HepG2 (cell line): ENCODE results near the gene MBD4. TPM values are rescaled to one million over a fixed set of nuclear protein-coding genes. Genes with fewer than 3 reads are reported as not detected.
A peak's percentile ranks its signal among the peaks of the same experiment; 100 is the strongest.

ENCODE experiments used
- ATAC-seq: fragments of 200-7000 bp; cut with Tn5 transposase; 3 replicates; pipeline ENCODE4 v1.9.1; 2020; ENCODE audit warnings: mild to moderate bottlenecking, moderate library complexity
- BruUV-seq: library from RNA; stranded (reverse); fragments of 400-500 nt; replicated peaks from 2 replicates; lab custom pipeline; 2021; lab: Mats Ljungman, UMichigan
- CTCF ChIA-PET: fragments of 300-600 bp; formaldehyde crosslinking; extraction: SDS; loops from one replicate; lab custom pipeline; 2021; ENCODE audit warnings: low total read pairs, inconsistent platforms, low intra/inter-chr PET ratio; lab: Yijun Ruan, JAX
- POLR2A ChIA-PET: fragments of 350-600 bp; sonication (Branson Sonifier 250); formaldehyde crosslinking; loops from one replicate; lab custom pipeline; 2020; ENCODE audit warnings: antibody characterized with exemption, inconsistent platforms; lab: Yijun Ruan, JAX
- DNase-seq: peaks from one replicate; pipeline ENCODE4 v3.0.0-alpha.2; 2015; ENCODE audit warnings: low spot score
- FAIRE-seq: peaks from 3 replicates; lab custom pipeline; 2011; peaks lifted over from hg19 to GRCh38; lab: Jason Lieb, UNC
- H2AFZ ChIP-seq: one replicate; pipeline ENCODE4 v1.6.1; 2011; ENCODE audit warnings: low read length, inconsistent platforms
- H3K27ac ChIP-seq: fragments of 300-600 bp; 3 replicates; pipeline ENCODE4 v1.8.0; 2011; ENCODE audit warnings: mixed run types, mild to moderate bottlenecking, mixed read lengths, low read length, inconsistent platforms; ENCODE audit not compliant: insufficient read depth; ENCODE audit errors: extremely low read length
- H3K27me3 ChIP-seq, 2 experiments: fragments of 200-600 bp in 1 of 2; 2 replicates in 1 of 2; 3 replicates in 1 of 2; pipeline versions ENCODE4 v1.6.0 to v1.8.0; 2011; ENCODE audit warnings: low read length in 2 of 2, mild to moderate bottlenecking in 2 of 2, moderate library complexity in 2 of 2, inconsistent platforms in 1 of 2; ENCODE audit not compliant: insufficient read depth in 2 of 2, control insufficient read depth in 1 of 2
- H3K36me3 ChIP-seq, 2 experiments: fragments of 200-600 bp in 1 of 2; replicated peaks in 1 of 2; 2 replicates in 1 of 2; 3 replicates in 1 of 2; pipeline versions ENCODE4 v1.5.1 to v1.8.0; 2011; ENCODE audit warnings: low read length in 2 of 2, inconsistent platforms in 1 of 2; ENCODE audit not compliant: insufficient read depth in 2 of 2, control insufficient read depth in 1 of 2
- H3K4me1 ChIP-seq: 2 replicates; pipeline ENCODE4 v1.5.1; 2012; ENCODE audit warnings: low read length, inconsistent platforms; ENCODE audit not compliant: insufficient read depth
- H3K4me2 ChIP-seq: 2 replicates; pipeline ENCODE4 v1.6.0; 2011; ENCODE audit warnings: low read depth, low read length, inconsistent platforms
- H3K4me3 ChIP-seq, 3 experiments: fragments of 200-600 bp in 1 of 3; sonication (generic), shearing (Covaris generic) in 1 of 3; replicated peaks in 1 of 3; 2 replicates each; pipeline ENCODE4 v1.5.1; 2011 to 2016; ENCODE audit warnings: low read length in 3 of 3, inconsistent platforms in 2 of 3, low read depth in 2 of 3, mild to moderate bottlenecking in 2 of 3, control low read depth in 1 of 3, mixed read lengths in 1 of 3; ENCODE audit not compliant: insufficient read depth in 1 of 3
- H3K79me2 ChIP-seq: one replicate; pipeline ENCODE4 v1.6.1; 2011; ENCODE audit warnings: low read length, inconsistent platforms; ENCODE audit not compliant: insufficient read depth
- H3K9ac ChIP-seq: 2 replicates; pipeline ENCODE4 v1.6.0; 2011; ENCODE audit warnings: mild to moderate bottlenecking, low read depth, low read length, inconsistent platforms; ENCODE audit not compliant: insufficient read depth
- H3K9me3 ChIP-seq: 2 replicates; pipeline ENCODE4 v1.5.1; 2012; ENCODE audit warnings: mild to moderate bottlenecking, low read length
- H4K20me1 ChIP-seq: 2 replicates; pipeline ENCODE4 v1.6.0; 2011; ENCODE audit warnings: inconsistent platforms, mild to moderate bottlenecking, low read length, moderate library complexity; ENCODE audit not compliant: insufficient read depth
- GATAD2A ChIP-seq: IDR thresholded peaks from 2 replicates; pipeline ENCODE4 v1.6.1; 2016
- HDAC2 ChIP-seq: sonication (generic); formaldehyde crosslinking; IDR thresholded peaks from 2 replicates; pipeline ENCODE4 v1.4.0; 2020; ENCODE audit warnings: missing genetic modification reagents
- KLF9 ChIP-seq: IDR thresholded peaks from 2 replicates; pipeline ENCODE4 v1.6.1; 2016; ENCODE audit warnings: low read depth
- MED13 ChIP-seq: sonication (generic); formaldehyde crosslinking; IDR thresholded peaks from 2 replicates; pipeline ENCODE4 v1.5.0; 2020; ENCODE audit warnings: missing genetic modification reagents
- MIXL1 ChIP-seq: IDR thresholded peaks from 2 replicates; pipeline ENCODE4 v1.6.1; 2016
- NCOR1 ChIP-seq: fragments of 200-600 bp; sonication (generic); IDR thresholded peaks from 2 replicates; pipeline ENCODE4 v1.7.0; 2017; ENCODE audit warnings: antibody characterized with exemption, low read length, borderline replicate concordance
- PATZ1 ChIP-seq: sonication (generic); formaldehyde crosslinking; IDR thresholded peaks from 2 replicates; pipeline ENCODE4 v1.4.0; 2020; ENCODE audit warnings: missing genetic modification reagents
- PPARG ChIP-seq: conservative IDR thresholded peaks from 2 replicates; pipeline ENCODE4 v1.6.1; 2016; ENCODE audit warnings: missing biosample characterization, missing genetic modification reagents
- SOX13 ChIP-seq, 3 experiments: fragments of 450-650 bp in 1 of 3; sonication (generic) in 1 of 3; formaldehyde crosslinking in 1 of 3; IDR thresholded peaks in 2 of 3; conservative IDR thresholded peaks in 1 of 3; 2 replicates each; pipeline versions ENCODE4 v1.5.0 to v1.6.1; 2016 to 2020; ENCODE audit warnings: antibody characterized with exemption in 1 of 3, mild to moderate bottlenecking in 1 of 3, missing compliant biosample characterization in 1 of 3, missing genetic modification reagents in 1 of 3, moderate library complexity in 1 of 3
- ZFYVE20 ChIP-seq: sonication (generic); formaldehyde crosslinking; IDR thresholded peaks from 2 replicates; pipeline ENCODE4 v1.8.0; 2023; ENCODE audit warnings: low read depth, mild to moderate bottlenecking, moderate library complexity, missing genetic modification reagents, borderline replicate concordance
- ZNF143 ChIP-seq: sonication (generic); formaldehyde crosslinking; IDR thresholded peaks from 2 replicates; pipeline ENCODE4 v1.4.0; 2020; ENCODE audit warnings: missing genetic modification reagents
- ZNF460 ChIP-seq: sonication (generic); formaldehyde crosslinking; IDR thresholded peaks from 2 replicates; pipeline ENCODE4 v1.5.1; 2020; ENCODE audit warnings: missing genetic modification reagents, mild to moderate bottlenecking, borderline replicate concordance
- ZNF761 ChIP-seq: sonication (generic); formaldehyde crosslinking; conservative IDR thresholded peaks from 2 replicates; pipeline ENCODE4 v1.4.0; 2020; ENCODE audit warnings: mild to moderate bottlenecking, missing genetic modification reagents
- WGBS: methylation state at CpG from one replicate; pipeline ENCODE4 v1.1.6; 2017; ENCODE audit warnings: low lambda C conversion rate; 5-methylcytosine and 5-hydroxymethylcytosine counted together
- in situ Hi-C: cut with HindIII; loops from 2 replicates; pipeline ENCODE4 v1.10.0; 2017; ENCODE audit warnings: low pct_unique_long_range_greater_than_20kb; ENCODE audit not compliant: extremely low pct_ligation_motif_present
- intact Hi-C: fragments of 100-400 bp; cut with micrococcal nuclease; formaldehyde crosslinking; loops from one replicate; pipeline ENCODE4 v1.10.0; 2022; ENCODE audit not compliant: unreplicated experiment
- polyA plus RNA-seq, 8 experiments: library from polyadenylated mRNA; depleted of rRNA in 3 of 8; stranded (reverse) in 7 of 8; unstranded in 1 of 8; fragments of >200 nt; fragmentation: Illumina TruSeq in 4 of 8; extraction: Trizol in 4 of 8; gene quantifications; 2 replicates each; pipeline versions ENCODE4 v1.2.1 to v1.2.3, GENCODE V29; 2011 to 2016; ENCODE audit warnings: low read depth in 4 of 8, missing spikeins in 1 of 8, mixed read lengths in 1 of 8; ENCODE audit not compliant: insufficient read depth in 1 of 8
- total RNA-seq, 5 experiments: library from RNA; depleted of rRNA; stranded (reverse); fragments of >200 nt; fragmentation: Illumina TruSeq; extraction: Trizol; gene quantifications; 2 replicates each; pipeline ENCODE4 v1.2.3, GENCODE V29; 2016; ENCODE audit warnings: low read depth in 1 of 5

The MBD4 gene
- total and polyA plus RNA-seq, 2 of the 13 experiments (the other 11 are each of a cell fraction or from before 2014, with no cell fraction given) = 14.9 to 25.3 TPM

DNA sequence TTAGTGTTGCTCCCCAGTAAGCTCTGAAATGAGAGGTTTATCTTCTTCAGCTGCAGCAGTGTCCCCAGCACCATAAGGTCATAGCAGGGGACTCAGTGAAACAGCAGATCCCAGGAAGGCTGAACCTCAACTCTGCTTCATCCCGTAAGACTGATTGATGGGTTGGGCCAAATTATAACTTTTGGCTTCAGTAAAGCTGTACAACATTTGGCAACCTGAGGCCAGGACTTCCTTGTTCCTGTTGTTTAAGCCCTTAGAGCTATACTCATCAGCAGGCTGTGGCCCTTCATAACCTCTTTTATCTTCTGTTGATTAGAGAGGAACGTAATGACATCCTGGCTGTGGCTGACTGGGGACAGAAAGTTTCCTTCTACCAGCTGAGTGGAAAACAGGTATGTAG is 29.3 kb upstream of the MBD4 start:
- Histone ChIP-seq H3K27ac (no peak overlapping the region), H3K79me2 (no peaks in the 10 kb centered on the region)
- DNase-seq = no peak
- TF ChIP-seq ZFYVE20 (CRISPR knock-in tag) (no peak), MED13 (CRISPR knock-in tag) (no peak), ZNF761 (CRISPR knock-in tag) (no peak), MIXL1 (CRISPR knock-in tag) (no peak), KLF9 (CRISPR knock-in tag) (no peak)
- TF ChIP-seq, all 625 proteins: peak for 0
- ChIA-PET CTCF (no interaction called here), POLR2A (interaction anchor here (1.4 kb wide), 1 partner anchor 69 kb away, joined by 3 read pairs; no protein-coding TSS in a partner anchor)
- Histone ChIP-seq H3K9me3 (no peaks in the 10 kb centered on the region), H3K4me2 (no peak overlapping the region), H2AFZ (no peak overlapping the region), H3K36me3 (peaks cover 1 to 2% of the 10 kb centered on the region in 2 experiments; a peak in 1 of 5 replicates), H4K20me1 (no peaks in the 10 kb centered on the region), H3K27me3 (no peaks in the 10 kb centered on the region), H3K4me3 (no peak overlapping the region), H3K9ac (no peak overlapping the region), H3K4me1 (peaks cover 34% of the 10 kb centered on the region)
- 82% methylated on average over 2 of the region's 2 CpGs for WGBS
- FAIRE-seq (no peak), ATAC-seq (no peak)
- no TSS peak for BruUV-seq
- intact Hi-C loops = no loop called here
- in situ Hi-C loops = no loop called here

- Histone ChIP-seq H3K4me2 (peak overlapping the region; percentile 44), H3K27me3 (no peaks in the 10 kb centered on the region), H3K9me3 (no peaks in the 10 kb centered on the region), H3K36me3 (peaks cover 1 to 2% of the 10 kb centered on the region in 2 experiments; a peak in 1 of 5 replicates), H3K27ac (peak overlapping the region; percentile 45), H4K20me1 (no peaks in the 10 kb centered on the region), H3K4me3 (no peak overlapping the region), H3K4me1 (peaks cover 25% of the 10 kb centered on the region), H2AFZ (no peak overlapping the region), H3K9ac (no peak overlapping the region; the same call in 1 of the 2 replicates), H3K79me2 (no peaks in the 10 kb centered on the region)
- WGBS = 15% methylated on average over 1 of the region's 1 CpG
- BruUV-seq = no TSS peak
- DNase-seq = peak; percentile 54
- in situ Hi-C loops (no loop called here), intact Hi-C loops (no loop called here)
- ChIA-PET POLR2A (no interaction called here), CTCF (no interaction called here)
- FAIRE-seq = peak; percentile 87
- peak; percentile 86 for ATAC-seq
- 0 out of 2 replicates have a peak, but pooled peaks have one; percentile 19 for TF ChIP-seq PATZ1
- TF ChIP-seq PPARG (CRISPR knock-in tag) = 0 out of 2 replicates have a peak, but pooled peaks have one; percentile 18
- no peak for TF ChIP-seq ZNF460
- peak; percentile 23; the same call in 1 of the 2 replicates for TF ChIP-seq HDAC2 (CRISPR knock-in tag)
- TF ChIP-seq NCOR1 = peak; percentile 52; the same call in 1 of the 2 replicates
- TF ChIP-seq GATAD2A = peak; percentile 53
- no peak for TF ChIP-seq ZNF143 (CRISPR knock-in tag)
- TF ChIP-seq SOX13 (IDR thresholded peaks at IDR 0.05) = no peak
- TF ChIP-seq SOX13 (CRISPR knock-in tag; conservative IDR thresholded peaks at IDR 0.05 in 1 of 2, IDR thresholded peaks at IDR 0.05 in 1 of 2) = peak in 1 of 2 experiments; percentile 38; a peak in 1 of 4 replicates
Measured at GRCh38 chr3:129467932-129468331, 28.2 kb upstream of the MBD4 start.
